SU-DHL-6 (cell line): Measurements from ENCODE around the gene EPS8.

Experiments
- EZH2phosphoT487 ChIP-seq: fragments of 200-600 bp; sonication (generic), shearing (Covaris generic); conservative IDR thresholded peaks from 2 replicates; pipeline ENCODE4 v1.6.1; 2018; ENCODE audit warnings: mild to moderate bottlenecking, antibody characterized with exemption, low read length, moderate library complexity, mixed read lengths
- TF ChIP-seq, protein P1 (sequence below): fragments of 200-600 bp; sonication (generic); IDR thresholded peaks from one replicate; pipeline ENCODE4 v1.5.1; 2017; ENCODE audit warnings: antibody characterized with exemption, mild to moderate bottlenecking, low read length, moderate library complexity; ENCODE audit not compliant: insufficient read depth, poor library complexity, severe bottlenecking

GRCh38 chr12:15646581-15646980, 142.6 kb downstream of the EPS8 start:
- TF ChIP-seq, protein P1, sequence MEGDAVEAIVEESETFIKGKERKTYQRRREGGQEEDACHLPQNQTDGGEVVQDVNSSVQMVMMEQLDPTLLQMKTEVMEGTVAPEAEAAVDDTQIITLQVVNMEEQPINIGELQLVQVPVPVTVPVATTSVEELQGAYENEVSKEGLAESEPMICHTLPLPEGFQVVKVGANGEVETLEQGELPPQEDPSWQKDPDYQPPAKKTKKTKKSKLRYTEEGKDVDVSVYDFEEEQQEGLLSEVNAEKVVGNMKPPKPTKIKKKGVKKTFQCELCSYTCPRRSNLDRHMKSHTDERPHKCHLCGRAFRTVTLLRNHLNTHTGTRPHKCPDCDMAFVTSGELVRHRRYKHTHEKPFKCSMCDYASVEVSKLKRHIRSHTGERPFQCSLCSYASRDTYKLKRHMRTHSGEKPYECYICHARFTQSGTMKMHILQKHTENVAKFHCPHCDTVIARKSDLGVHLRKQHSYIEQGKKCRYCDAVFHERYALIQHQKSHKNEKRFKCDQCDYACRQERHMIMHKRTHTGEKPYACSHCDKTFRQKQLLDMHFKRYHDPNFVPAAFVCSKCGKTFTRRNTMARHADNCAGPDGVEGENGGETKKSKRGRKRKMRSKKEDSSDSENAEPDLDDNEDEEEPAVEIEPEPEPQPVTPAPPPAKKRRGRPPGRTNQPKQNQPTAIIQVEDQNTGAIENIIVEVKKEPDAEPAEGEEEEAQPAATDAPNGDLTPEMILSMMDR: no peak
- TF ChIP-seq EZH2phosphoT487: no peak
